Esophagus squamous epithelium (tissue), 5 donors: ENCODE results near the gene DBN1. TPM values are rescaled to one million over a fixed set of nuclear protein-coding genes. Genes with fewer than 3 reads are reported as not detected.

ENCODE experiments used
- DNase-seq: peaks from one replicate; lab custom pipeline; 2025; lab: John Stamatoyannopoulos, UW
- H3K27ac ChIP-seq, 4 donors: fragments of 200-600 bp; sonication (generic); one replicate each; pipeline ENCODE4 v1.5.1; 2016 to 2019; ENCODE audit warnings: mild to moderate bottlenecking in 1 of 4
- H3K27me3 ChIP-seq, 4 donors: fragments of 200-600 bp; sonication (generic); 1 replicate in 3 of 4; 2 replicates in 1 of 4; pipeline versions ENCODE4 v1.5.1 to v1.6.0; 2017 to 2021; ENCODE audit warnings: antibody characterized with exemption in 1 of 4
- H3K36me3 ChIP-seq, 3 donors: fragments of 200-600 bp; sonication (generic); one replicate each; pipeline ENCODE4 v1.5.1; 2016 to 2019
- H3K4me1 ChIP-seq, 3 donors: fragments of 200-600 bp; sonication (generic); one replicate each; pipeline ENCODE4 v1.5.1; 2017 to 2019
- H3K4me3 ChIP-seq, 4 donors: fragments of 200-600 bp; sonication (generic); 1 replicate in 3 of 4; 2 replicates in 1 of 4; pipeline ENCODE4 v1.5.1; 2016 to 2019; ENCODE audit warnings: mild to moderate bottlenecking in 2 of 4, moderate library complexity in 1 of 4
- H3K9me3 ChIP-seq, 3 donors: fragments of 200-600 bp; sonication (generic); one replicate each; pipeline ENCODE4 v1.5.1; 2016 to 2019
- POLR2A ChIP-seq, 4 donors: fragments of 450-650 bp; IDR thresholded peaks; one replicate each; pipeline ENCODE4 v1.6.1; 2017; ENCODE audit warnings: antibody characterized with exemption in 4 of 4, mild to moderate bottlenecking in 4 of 4, moderate library complexity in 3 of 4
- WGBS, 2 donors: methylation state at CpG; one replicate each; pipeline ENCODE4 v1.1.5; 2018; 5-methylcytosine and 5-hydroxymethylcytosine counted together
- intact Hi-C: fragments of 100-400 bp; cut with DNase I; formaldehyde crosslinking; loops from one replicate; pipeline ENCODE4 v1.15.0; 2022
- total RNA-seq, 4 donors: library from RNA; depleted of rRNA; stranded (reverse); fragments of >200 nt; gene quantifications; one replicate each; pipeline ENCODE4 v1.1.0, GENCODE V29; 2016
- TF ChIP-seq, protein P1 (sequence below), 6 experiments: fragments of 450-650 bp in 4 of 6; fragments of 200-600 bp in 2 of 6; sonication (generic) in 2 of 6; IDR thresholded peaks; one replicate each; pipeline ENCODE4 v1.5.1; 2016 to 2019; ENCODE audit warnings: antibody characterized with exemption in 6 of 6, mild to moderate bottlenecking in 4 of 6, moderate library complexity in 4 of 6
- donor health status: DM: yes; HTN: yes; CAD: no.

The DBN1 gene
- total RNA-seq, 4 donors from 2014 or later: 11.9 to 51.1 (median 27.2) TPM

DNA sequence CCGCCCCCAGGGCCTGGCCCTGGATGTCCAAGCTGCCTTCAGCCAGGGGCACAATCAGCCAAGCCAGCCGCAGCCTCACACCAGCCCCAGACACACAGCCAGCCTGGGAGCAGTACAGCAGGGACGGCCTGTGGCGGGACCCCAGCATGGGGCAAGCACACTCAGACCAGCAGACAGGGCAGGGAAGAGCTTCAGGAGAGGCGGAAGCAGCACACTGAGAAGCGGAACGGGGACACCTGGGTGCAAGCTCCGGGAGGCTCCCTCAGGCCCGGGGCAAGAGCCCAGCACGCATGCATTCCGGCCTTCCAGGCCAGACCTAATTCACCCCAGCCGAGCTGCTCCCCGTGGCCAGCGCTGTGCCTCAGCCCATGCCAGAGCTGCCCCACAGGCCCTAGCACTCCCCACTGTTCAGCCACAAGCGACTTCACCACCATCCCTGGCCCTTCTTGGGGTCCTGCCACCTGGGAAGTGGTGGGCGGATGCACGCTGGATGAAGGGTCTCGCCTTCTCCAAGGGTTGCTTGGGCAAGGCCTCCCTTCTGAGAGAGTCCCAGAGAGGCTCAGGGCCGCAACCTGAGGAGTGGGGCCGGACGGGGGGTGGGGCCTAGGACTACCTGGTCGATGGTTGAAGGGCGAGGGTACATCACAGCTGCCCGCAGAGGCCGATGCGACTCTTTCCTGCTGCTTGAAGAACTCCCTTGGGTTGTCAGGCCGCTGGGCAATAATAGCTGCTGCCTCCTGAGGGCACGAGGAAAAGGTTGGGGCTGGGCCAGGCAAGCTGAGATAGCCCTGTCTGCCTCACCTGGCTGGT, 13.4 kb downstream of the DBN1 start:
- Histone ChIP-seq H3K4me3 (no peak overlapping the region), H3K27ac (no peak overlapping the region), H3K36me3 (peaks cover 0 to 32% (median 5%) of the 10 kb centered on the region in 3 donors), H3K9me3 (no peaks in the 10 kb centered on the region), H3K27me3 (no peaks in the 10 kb centered on the region), H3K4me1 (peaks cover 18 to 41% (median 19%) of the 10 kb centered on the region in 3 donors)
- TF ChIP-seq, protein P1, sequence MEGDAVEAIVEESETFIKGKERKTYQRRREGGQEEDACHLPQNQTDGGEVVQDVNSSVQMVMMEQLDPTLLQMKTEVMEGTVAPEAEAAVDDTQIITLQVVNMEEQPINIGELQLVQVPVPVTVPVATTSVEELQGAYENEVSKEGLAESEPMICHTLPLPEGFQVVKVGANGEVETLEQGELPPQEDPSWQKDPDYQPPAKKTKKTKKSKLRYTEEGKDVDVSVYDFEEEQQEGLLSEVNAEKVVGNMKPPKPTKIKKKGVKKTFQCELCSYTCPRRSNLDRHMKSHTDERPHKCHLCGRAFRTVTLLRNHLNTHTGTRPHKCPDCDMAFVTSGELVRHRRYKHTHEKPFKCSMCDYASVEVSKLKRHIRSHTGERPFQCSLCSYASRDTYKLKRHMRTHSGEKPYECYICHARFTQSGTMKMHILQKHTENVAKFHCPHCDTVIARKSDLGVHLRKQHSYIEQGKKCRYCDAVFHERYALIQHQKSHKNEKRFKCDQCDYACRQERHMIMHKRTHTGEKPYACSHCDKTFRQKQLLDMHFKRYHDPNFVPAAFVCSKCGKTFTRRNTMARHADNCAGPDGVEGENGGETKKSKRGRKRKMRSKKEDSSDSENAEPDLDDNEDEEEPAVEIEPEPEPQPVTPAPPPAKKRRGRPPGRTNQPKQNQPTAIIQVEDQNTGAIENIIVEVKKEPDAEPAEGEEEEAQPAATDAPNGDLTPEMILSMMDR (IDR thresholded peaks at IDR 0.05): no peak
- no peak for TF ChIP-seq POLR2A (IDR thresholded peaks at IDR 0.05)
- 88 to 92% methylated on average over 7 to 8 of the region's 28 CpGs for WGBS, 2 donors
- DNase-seq: no peak
- intact Hi-C loops: loop anchor here (10.0 kb wide), 1 partner anchor 145 kb away; the partner anchor contains the start of gene MXD3

DNA sequence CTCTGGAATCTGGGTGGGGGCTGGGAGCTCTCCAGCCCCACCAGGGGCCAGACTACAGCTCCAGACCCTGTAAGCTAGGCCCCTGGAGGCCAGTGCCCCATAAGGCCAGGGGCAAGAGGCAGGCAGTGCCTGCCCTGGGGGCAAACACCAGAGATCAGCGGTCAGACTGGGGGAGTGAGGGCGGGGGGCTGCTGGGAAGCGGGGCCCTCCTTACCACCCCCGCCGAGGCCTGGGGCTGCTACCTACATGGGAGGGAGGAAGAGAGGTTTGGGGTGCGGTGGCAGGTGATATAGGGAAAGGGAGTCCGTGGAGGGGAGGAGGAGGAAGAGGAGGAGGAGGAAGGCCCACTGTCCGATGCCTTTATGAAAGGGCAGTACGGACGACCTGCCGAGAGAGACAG, 14.1 kb downstream of the DBN1 start:
- Histone ChIP-seq H3K27ac (no peak overlapping the region), H3K36me3 (peaks cover 0 to 27% (median 5%) of the 10 kb centered on the region in 3 donors), H3K9me3 (no peaks in the 10 kb centered on the region), H3K4me1 (peaks cover 19 to 48% (median 22%) of the 10 kb centered on the region in 3 donors), H3K27me3 (no peaks in the 10 kb centered on the region), H3K4me3 (no peak overlapping the region)
- intact Hi-C loops: loop anchor here (10.0 kb wide), 1 partner anchor 145 kb away; the partner anchor contains the start of gene MXD3
- no peak for TF ChIP-seq POLR2A (IDR thresholded peaks at IDR 0.05)
- TF ChIP-seq, protein P1 (IDR thresholded peaks at IDR 0.05): no peak
- no peak for DNase-seq
- WGBS, 2 donors: 60% methylated on average over 2 of the region's 11 CpGs; no CpG with 5 or more reads in 1 of the 2 donors

DNA sequence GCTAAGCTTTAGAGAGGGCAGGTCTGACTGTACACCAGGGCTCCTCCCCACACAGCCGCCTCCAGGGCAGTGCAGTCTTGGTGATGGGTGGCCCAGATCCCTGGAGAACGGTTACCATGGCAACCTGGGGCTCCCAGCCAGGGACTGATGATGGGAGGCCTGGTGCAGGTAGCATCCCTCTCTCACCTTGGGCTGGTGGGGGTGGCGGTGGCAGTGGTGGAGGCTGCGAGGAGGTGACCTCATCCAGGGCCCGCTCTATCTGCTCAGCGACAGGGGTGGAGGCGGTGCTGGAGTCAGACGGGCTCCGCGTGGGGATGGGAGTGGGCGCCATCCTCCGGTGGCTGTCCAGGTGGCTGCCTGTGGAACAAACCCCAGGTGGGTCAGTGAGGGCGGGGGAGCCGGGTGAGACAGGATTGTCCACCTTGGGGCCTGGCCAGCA, 14.5 kb downstream of the DBN1 start:
- Histone ChIP-seq H3K4me1 (peaks cover 23 to 52% (median 25%) of the 10 kb centered on the region in 3 donors), H3K36me3 (peaks cover 0 to 27% (median 5%) of the 10 kb centered on the region in 3 donors)

DNA sequence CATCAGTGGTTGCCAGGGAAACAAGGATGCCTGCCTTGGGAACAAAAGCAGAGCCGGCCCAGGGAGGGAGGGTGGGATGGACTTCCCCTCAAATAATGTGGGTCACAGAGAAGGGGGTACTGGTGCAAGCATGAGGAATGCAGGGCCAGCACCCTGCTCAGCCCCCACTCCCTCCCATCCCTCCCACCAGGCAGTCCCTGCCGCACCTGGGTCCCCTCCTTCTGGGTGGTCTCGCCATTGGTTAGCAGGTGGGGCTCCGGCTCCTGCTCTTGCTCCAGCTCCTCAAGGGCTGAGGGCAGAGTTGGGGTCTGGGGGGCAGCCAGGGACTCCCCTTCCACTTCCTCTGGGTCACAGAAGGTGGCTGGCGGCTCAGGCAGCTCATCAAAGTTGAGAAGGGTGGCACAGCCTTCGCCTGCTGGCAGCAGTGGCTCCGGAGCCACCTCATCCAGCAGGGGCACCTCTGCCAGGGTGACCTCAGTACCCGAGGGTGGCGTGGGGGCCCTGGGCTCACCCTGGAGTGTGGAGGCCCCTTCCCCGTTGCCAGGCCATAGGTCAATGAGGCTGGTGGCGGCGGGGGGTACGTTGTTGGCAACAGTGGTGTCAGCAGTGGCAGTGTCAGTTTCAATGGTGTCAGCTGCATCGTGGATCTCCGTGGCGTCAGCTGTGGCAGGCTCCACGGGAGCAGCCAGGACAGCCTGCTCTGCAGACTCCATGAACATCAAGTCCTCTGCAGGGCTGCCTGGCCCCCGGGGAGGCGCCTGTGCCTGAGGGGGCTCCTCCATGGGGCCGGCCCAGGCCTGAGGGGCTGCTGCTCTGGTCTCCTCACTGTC, 15.4 kb downstream of the DBN1 start:
- H3K4me3 ChIP-seq: no peak overlapping the region
- 80% methylated on average over 2 of the region's 20 CpGs; no CpG with 5 or more reads in 1 of the 2 donors for WGBS, 2 donors
- H3K4me1 ChIP-seq: peaks cover 31 to 60% (median 34%) of the 10 kb centered on the region in 3 donors
- H3K36me3 ChIP-seq: peaks cover 0 to 27% (median 5%) of the 10 kb centered on the region in 3 donors
- no peak for DNase-seq
- intact Hi-C loops: loop anchor here (10.0 kb wide), 1 partner anchor 143 kb away; the partner anchor contains the start of gene MXD3
- peaks cover 0 to 6% (median 0%) of the 10 kb centered on the region in 4 donors for H3K27me3 ChIP-seq
- H3K9me3 ChIP-seq: no peaks in the 10 kb centered on the region
- TF ChIP-seq, protein P1 (IDR thresholded peaks at IDR 0.05): no peak
- no peak for TF ChIP-seq POLR2A (IDR thresholded peaks at IDR 0.05)
- H3K27ac ChIP-seq: peak overlapping the region in 2 of 4 donors; percentile 33 to 65

More for the DNA sequence above, 14.5 kb downstream of the DBN1 start:
- intact Hi-C loops: loop anchor here (10.0 kb wide), 1 partner anchor 144 kb away; the partner anchor contains the start of gene MXD3
- 80% methylated on average over 2 of the region's 14 CpGs; no CpG with 5 or more reads in 1 of the 2 donors for WGBS, 2 donors
- no peak for TF ChIP-seq POLR2A (IDR thresholded peaks at IDR 0.05)
- H3K27me3 ChIP-seq: no peaks in the 10 kb centered on the region
- no peak for DNase-seq
- H3K9me3 ChIP-seq: no peaks in the 10 kb centered on the region
- H3K27ac ChIP-seq: no peak overlapping the region
- no peak overlapping the region for H3K4me3 ChIP-seq
